Transverse colon (tissue), 4 donors: Measurements from ENCODE around the gene CDC42BPB.

Experiments
- EP300 ChIP-seq: sonication (generic); formaldehyde crosslinking; IDR thresholded peaks from one replicate; pipeline ENCODE4 v1.6.1; 2017; ENCODE audit warnings: antibody characterized with exemption, low read depth
- POLR2A ChIP-seq: fragments of 450-650 bp; IDR thresholded peaks from one replicate; pipeline ENCODE4 v1.6.1; 2016; ENCODE audit warnings: antibody characterized with exemption, mild to moderate bottlenecking, moderate library complexity
- POLR2AphosphoS5 ChIP-seq, 3 donors: sonication (generic); formaldehyde crosslinking; IDR thresholded peaks; one replicate each; pipeline ENCODE4 v1.6.1; 2016; ENCODE audit warnings: antibody characterized with exemption in 3 of 3
- TF ChIP-seq, protein P1 (sequence below), 5 experiments: fragments of 200-600 bp in 3 of 5; fragments of 450-650 bp in 2 of 5; sonication (generic) in 3 of 5; IDR thresholded peaks; 1 replicate in 2 of 5; 2 replicates in 3 of 5; pipeline ENCODE4 v1.5.1; 2016 to 2017; ENCODE audit warnings: antibody characterized with exemption in 5 of 5, inconsistent platforms in 3 of 5, mild to moderate bottlenecking in 2 of 5, moderate library complexity in 1 of 5

DNA sequence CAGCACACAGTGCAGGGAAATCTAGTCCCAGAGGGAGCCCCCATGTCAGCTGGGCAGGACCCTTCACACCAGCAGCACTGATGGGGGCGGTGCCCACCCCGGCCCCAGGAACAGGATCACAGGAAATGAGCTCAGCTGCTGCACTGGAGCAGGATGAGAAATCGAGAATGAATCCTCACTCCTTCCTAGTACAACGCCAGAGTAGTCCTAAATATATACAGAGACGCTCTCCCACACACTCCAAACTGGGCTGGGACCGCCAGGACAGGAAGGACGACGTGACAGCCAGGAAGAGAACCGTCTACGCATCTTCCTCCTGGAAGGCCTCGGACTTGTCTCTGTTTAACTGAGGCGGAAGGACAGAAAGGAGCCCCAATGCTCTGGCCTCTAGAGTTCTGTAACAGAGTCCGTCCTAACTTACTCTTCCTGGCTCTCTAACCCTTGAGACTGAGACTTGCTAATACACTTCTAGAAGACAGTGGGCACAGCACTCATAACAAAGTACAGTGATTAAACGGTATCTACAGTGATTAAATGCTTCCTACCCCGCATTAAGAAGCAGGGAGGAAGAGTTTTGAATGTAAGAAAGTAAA lies 33.4 kb downstream of the CDC42BPB start:
- TF ChIP-seq, protein P1, sequence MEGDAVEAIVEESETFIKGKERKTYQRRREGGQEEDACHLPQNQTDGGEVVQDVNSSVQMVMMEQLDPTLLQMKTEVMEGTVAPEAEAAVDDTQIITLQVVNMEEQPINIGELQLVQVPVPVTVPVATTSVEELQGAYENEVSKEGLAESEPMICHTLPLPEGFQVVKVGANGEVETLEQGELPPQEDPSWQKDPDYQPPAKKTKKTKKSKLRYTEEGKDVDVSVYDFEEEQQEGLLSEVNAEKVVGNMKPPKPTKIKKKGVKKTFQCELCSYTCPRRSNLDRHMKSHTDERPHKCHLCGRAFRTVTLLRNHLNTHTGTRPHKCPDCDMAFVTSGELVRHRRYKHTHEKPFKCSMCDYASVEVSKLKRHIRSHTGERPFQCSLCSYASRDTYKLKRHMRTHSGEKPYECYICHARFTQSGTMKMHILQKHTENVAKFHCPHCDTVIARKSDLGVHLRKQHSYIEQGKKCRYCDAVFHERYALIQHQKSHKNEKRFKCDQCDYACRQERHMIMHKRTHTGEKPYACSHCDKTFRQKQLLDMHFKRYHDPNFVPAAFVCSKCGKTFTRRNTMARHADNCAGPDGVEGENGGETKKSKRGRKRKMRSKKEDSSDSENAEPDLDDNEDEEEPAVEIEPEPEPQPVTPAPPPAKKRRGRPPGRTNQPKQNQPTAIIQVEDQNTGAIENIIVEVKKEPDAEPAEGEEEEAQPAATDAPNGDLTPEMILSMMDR (IDR thresholded peaks at IDR 0.05) = no peak
- TF ChIP-seq EP300 (no peak), POLR2A (no peak), POLR2AphosphoS5 (IDR thresholded peaks at IDR 0.05) (no peak)
